ENCODE measurements around the gene JAM3.

The JAM3 gene

DNA sequence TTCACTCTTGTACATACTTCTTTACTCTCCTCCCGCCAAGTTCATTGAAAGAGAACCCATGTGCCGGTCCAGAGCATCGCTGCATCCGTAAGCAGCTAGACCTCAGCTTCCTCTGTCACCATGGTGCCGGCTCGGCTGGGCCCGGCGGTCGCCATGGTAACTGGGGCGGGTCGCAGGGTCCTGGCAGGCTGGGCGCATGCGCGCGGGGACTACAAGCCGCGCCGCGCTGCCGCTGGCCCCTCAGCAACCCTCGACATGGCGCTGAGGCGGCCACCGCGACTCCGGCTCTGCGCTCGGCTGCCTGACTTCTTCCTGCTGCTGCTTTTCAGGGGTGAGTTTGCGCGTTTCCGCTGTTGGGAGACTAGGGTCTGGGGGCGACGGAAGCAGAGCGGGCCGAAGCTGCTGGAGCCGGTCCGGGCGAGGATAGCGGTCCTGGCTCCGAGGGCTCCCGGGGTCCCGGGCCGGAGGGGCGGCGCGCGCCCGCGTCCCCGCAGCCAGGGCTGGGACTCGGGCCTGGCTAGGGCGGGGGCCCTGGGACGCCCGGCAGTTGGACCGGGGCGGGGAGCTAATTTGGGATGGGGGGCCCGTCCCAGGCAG, at the start of gene JAM3:
TSS of gene JAM3 (plus strand) at position 244 of the 597 bp plus-strand sequence. CDS start at position 256, 12 bp downstream.
- in situ Hi-C loops (cut with MboI; ENCODE audit: low sequenced_read_pairs): no loop called here

- in situ Hi-C loops (cut with MboI; ENCODE audit: low sequenced_read_pairs): no loop called here
Measured at GRCh38 chr11:134019500-134019899, 49.4 kb upstream of the JAM3 start.

GRCh38 chr11:134020598-134020997, 48.3 kb upstream of the JAM3 start:
- in situ Hi-C loops (cut with MboI; ENCODE audit: low sequenced_read_pairs): no loop called here

DNA sequence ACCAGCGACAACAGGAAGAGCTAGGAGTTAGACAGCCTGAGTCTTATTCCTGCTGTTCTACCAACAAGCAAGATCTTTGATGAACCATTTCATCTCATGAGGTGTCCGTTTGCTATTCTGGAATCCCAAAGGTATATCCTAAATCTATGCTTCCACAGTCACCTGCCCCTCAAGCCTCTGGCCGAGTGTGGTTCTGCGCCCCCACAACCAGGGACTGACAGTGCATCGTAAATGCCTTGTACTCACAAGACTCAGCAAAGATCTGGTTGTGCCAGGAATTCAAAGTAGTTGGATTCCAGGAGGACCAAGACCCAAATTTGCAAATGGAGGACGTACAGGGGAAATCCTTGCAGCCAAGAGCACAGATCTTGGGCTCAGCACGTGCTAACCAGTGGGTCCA, 47.5 kb upstream of the JAM3 start:
- in situ Hi-C loops (cut with MboI; ENCODE audit: low sequenced_read_pairs): no loop called here

GRCh38 chr11:134022748-134023147, 46.1 kb upstream of the JAM3 start:
- in situ Hi-C loops (cut with MboI; ENCODE audit: low sequenced_read_pairs): no loop called here

DNA sequence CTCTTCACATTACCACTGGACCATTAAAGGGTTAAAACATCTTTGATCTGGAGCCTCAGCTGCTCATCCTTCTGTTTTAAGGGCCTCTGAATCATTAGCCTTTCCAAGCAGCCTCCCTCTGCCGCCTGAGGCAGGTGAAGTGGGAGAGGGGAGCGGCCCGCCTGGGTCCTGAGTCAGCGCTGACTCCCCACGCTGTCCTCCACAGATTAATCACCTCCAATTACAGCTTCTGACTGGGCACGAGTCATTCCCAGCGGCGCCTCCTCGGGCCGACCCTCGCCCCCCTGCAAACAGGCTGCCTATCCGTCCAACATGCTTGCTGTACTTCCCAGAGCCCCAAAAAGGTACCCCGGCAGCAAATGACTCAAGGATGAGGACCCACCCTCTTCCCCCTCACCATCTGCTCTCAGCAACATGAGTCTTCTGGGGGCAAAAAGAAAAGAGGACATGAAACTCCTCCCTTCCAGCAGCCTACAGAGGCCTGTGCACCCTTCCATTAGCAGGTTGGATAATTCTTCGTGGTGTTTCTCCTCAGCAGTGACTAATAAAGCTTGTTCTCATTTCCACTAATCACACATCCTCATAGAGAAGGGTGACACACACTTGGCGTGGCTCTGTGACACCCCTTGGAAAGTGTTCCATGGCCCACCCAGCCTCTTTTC, 44.3 kb upstream of the JAM3 start:
- in situ Hi-C loops (cut with MboI; ENCODE audit: low sequenced_read_pairs): no loop called here

GRCh38 chr11:134025082-134025429, 43.8 kb upstream of the JAM3 start:
- in situ Hi-C loops (cut with MboI; ENCODE audit: low sequenced_read_pairs): no loop called here

DNA sequence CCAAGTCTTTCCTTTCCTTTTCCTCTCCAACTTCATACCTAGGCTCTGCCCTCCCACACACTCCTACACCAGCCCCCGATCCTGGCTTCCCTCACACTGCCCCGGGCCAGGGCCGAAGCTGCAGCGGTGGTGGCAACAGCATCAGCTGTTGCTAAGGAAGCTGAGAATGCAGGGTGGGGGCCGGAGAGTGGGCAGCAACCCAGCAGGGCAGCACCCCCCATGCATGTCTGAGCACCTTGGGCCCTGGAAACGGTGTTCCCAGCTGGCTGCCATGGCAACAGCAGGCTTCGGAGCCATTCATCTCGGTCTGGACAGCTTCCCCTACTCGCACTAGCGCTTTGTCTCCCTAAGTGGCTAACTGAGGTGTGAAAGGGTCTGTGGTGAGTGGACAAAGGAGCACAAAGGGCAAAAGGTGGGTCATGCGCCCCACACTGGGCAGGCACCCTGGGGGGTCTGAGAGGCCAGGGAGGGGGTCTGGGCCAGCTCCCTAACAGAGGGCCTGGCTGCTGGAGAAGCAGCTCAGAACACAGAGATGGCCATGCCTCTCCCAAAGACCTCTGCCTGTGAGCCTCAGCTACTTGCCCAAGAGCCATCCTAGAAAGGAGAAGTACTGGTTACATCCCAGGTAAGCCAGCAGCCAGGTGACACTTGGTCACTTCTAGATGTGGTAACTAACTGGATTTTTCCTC, 42.1 kb upstream of the JAM3 start:
- in situ Hi-C loops (cut with MboI; ENCODE audit: low sequenced_read_pairs): no loop called here

DNA sequence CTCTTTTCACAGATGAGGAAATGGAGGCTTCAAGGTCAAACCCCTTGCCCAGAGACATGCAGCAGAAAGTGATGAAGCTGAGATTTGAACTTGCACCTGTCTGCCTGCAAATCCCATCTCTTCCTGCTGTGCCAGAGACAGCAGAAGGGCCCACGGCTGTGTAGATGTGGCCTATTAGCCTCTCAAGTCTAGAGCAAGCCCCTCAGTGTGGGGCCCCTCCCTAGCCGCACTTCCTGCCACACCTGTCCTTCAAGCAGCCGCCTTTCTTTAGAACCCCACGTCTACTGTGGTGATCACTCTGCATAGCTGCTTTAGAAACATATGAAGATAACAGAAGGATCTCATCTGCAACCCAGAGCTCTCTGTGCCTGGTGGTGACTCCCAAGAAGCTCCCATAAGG, 41.2 kb upstream of the JAM3 start:
- in situ Hi-C loops (cut with MboI; ENCODE audit: low sequenced_read_pairs): no loop called here

DNA sequence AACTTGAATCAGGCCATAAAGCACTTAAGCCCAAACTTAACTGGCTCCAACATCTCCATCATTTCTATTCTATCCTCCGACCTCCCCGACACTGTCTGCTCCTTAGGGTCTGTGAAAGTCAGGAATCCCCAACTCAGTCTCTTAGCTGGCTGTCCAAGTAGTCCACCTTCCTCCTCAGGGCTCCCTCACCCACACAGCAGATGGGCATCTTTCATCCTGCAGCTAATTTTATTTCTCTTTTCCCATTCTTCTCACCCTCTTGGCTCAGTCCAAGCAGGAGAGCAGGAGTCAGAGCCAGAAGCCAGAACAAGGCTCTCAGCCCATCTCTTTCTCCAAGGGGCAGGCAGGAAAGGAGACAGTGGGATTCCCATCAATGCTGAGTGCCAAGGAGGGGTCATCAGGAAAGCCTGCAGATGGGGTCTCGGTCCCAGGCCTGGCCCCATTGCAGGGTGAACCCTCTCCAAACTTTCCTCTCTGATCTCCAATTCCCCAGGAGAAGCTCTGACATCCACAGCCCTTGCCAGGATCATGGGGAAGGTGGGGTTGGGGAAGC, 40.4 kb upstream of the JAM3 start:
- in situ Hi-C loops (cut with MboI; ENCODE audit: low sequenced_read_pairs): no loop called here

GRCh38 chr11:134030853-134031252, 38.0 kb upstream of the JAM3 start:
- in situ Hi-C loops (cut with MboI; ENCODE audit: low sequenced_read_pairs): no loop called here

GRCh38 chr11:134032043-134032442, 36.8 kb upstream of the JAM3 start:
- in situ Hi-C loops (cut with MboI; ENCODE audit: low sequenced_read_pairs): no loop called here

DNA sequence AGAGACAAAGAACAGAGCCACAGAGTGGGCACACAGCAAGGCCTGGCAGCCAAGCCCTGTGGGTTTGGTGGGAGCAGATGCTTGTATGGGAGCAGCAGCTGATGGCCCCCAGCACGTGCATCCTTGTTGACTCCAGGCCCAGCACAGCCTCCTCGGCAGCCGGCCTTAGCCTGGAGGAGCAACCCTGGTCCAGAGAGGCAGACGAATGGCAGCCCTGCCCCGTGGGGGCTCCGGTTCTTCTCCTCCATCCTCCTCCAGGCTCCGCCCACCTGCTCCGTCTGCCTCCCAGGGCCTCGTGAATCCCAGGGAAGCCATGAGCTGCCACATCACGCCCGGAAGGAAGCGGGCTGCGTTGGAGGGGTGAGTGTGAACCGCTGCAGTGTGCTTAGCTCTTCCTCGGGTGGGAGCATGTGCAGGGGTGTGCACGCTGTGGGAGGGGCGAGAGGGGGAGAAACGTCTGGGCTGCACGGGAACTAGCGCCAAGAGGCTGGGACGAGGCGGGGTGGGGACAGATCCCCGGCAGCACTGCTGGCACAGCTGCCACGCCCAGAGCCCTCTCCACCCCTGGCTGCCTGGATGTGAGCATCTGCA, 36.3 kb upstream of the JAM3 start:
- in situ Hi-C loops (cut with MboI; ENCODE audit: low sequenced_read_pairs): no loop called here

DNA sequence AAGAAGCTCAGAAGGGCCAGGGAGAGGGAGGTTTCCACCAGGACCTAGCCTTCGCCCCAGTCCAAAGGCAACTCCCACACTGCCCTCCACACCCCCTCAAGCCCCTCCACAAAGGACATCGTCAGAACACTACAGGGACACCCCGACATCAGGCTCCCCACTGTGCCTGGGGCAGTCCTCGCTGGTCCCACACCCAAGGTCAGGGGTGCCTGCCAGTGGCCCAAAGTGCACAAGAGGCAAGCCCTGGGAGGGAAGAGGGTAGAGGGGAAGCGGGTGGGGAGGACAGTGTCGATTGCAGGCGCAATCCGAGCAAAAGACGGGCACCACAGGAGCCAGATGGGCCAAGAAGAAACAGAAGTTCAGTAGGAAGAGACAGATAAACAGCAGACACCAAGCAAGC, 35.6 kb upstream of the JAM3 start:
- in situ Hi-C loops (cut with MboI; ENCODE audit: low sequenced_read_pairs): no loop called here

GRCh38 chr11:134033696-134034491, 35.0 kb upstream of the JAM3 start:
- in situ Hi-C loops (cut with MboI; ENCODE audit: low sequenced_read_pairs): no loop called here

- in situ Hi-C loops (cut with MboI; ENCODE audit: low sequenced_read_pairs): no loop called here
Measured at GRCh38 chr11:134034496-134035381, 34.1 kb upstream of the JAM3 start.

DNA sequence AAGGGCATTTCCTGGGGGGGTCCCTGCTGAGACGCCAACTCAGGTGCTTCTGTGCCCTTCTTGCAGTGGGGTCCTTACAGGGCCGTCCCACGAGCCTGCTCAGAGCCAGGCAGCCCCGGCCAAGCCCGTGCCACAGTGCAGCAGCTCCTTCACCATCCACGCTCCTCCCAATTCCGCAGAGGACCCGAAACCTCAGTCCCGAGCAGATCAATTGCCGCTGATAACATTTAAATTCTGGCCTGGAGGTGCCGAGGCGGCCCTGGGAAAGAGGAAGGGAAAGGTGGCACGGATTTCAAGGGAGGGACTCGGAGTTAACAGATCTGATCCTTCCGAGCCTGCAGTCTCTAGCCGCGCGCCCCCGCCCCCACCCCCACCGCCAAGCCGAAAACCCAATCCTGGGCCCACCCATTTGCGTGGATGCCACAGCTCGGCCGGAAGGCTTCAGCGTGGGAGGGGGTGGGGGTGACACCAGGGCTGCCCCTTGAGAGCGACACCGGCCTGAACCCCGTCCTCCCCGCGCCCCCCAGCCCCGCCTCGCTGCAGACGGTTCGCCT, 32.3 kb upstream of the JAM3 start:
- in situ Hi-C loops (cut with MboI; ENCODE audit: low sequenced_read_pairs): no loop called here

- in situ Hi-C loops (cut with MboI; ENCODE audit: low sequenced_read_pairs): no loop called here
Measured at GRCh38 chr11:134037046-134037908, 31.6 kb upstream of the JAM3 start.
